MM.1S (cell line): ENCODE measurements around the gene TPSD1.

Experiments used
- DNase-seq: peaks from one replicate; pipeline ENCODE4 v3.0.0-alpha.2; 2015
- H2AFZ ChIP-seq: fragments of 300-600 bp; sonication (generic); 2 replicates; pipeline ENCODE4 v1.6.0; 2016; ENCODE audit warnings: antibody characterized with exemption, low read length
- H3F3A ChIP-seq: fragments of 300-600 bp; sonication (generic); 2 replicates; pipeline ENCODE4 v1.6.1; 2016; ENCODE audit warnings: mild to moderate bottlenecking, antibody characterized with exemption, low read length, moderate library complexity, mixed read lengths; ENCODE audit not compliant: insufficient read depth
- H3K27ac ChIP-seq: fragments of 300-600 bp; sonication (generic); 2 replicates; pipeline ENCODE4 v1.5.1; 2016; ENCODE audit warnings: mild to moderate bottlenecking, low read length
- H3K27me3 ChIP-seq: fragments of 300-600 bp; sonication (generic); replicated peaks from 2 replicates; pipeline ENCODE4 v1.6.0; 2016; ENCODE audit warnings: low read length; ENCODE audit not compliant: insufficient read depth
- H3K36me3 ChIP-seq: fragments of 300-600 bp; sonication (generic); replicated peaks from 2 replicates; pipeline ENCODE4 v1.6.1; 2016; ENCODE audit warnings: mild to moderate bottlenecking, low read length, mixed read lengths; ENCODE audit not compliant: insufficient read depth
- H3K4me1 ChIP-seq: fragments of 300-600 bp; sonication (generic); 2 replicates; pipeline ENCODE4 v1.6.1; 2016; ENCODE audit warnings: low read length, mixed read lengths
- H3K4me2 ChIP-seq: fragments of 300-600 bp; sonication (generic); 2 replicates; pipeline ENCODE4 v1.6.0; 2016; ENCODE audit warnings: low read depth, low read length
- H3K4me3 ChIP-seq: fragments of 300-600 bp; sonication (generic); 2 replicates; pipeline ENCODE4 v1.5.1; 2016; ENCODE audit warnings: low read length, mixed read lengths
- H3K79me2 ChIP-seq: fragments of 300-600 bp; sonication (generic); 2 replicates; pipeline ENCODE4 v1.6.1; 2016; ENCODE audit warnings: mixed run types, low read length, mixed read lengths
- H3K9ac ChIP-seq: fragments of 300-600 bp; sonication (generic); 2 replicates; pipeline ENCODE4 v1.6.1; 2016; ENCODE audit warnings: low read length, mixed read lengths
- H3K9me2 ChIP-seq: fragments of 300-600 bp; sonication (generic); replicated peaks from 2 replicates; pipeline ENCODE4 v1.6.1; 2016; ENCODE audit warnings: mild to moderate bottlenecking, low read length, mixed read lengths; ENCODE audit not compliant: insufficient read depth
- H3K9me3 ChIP-seq: fragments of 300-600 bp; sonication (generic); replicated peaks from 2 replicates; pipeline ENCODE4 v1.6.1; 2016; ENCODE audit warnings: mild to moderate bottlenecking, low read length, mixed read lengths; ENCODE audit not compliant: insufficient read depth
- H4K20me1 ChIP-seq: fragments of 300-600 bp; sonication (generic); 2 replicates; pipeline ENCODE4 v1.6.1; 2016; ENCODE audit warnings: mild to moderate bottlenecking, low read length, moderate library complexity, mixed read lengths; ENCODE audit not compliant: insufficient read depth
- CTCF ChIP-seq: fragments of 300-600 bp; sonication (generic); IDR thresholded peaks from 2 replicates; pipeline ENCODE4 v1.5.1; 2016; ENCODE audit warnings: antibody characterized with exemption, low read length, mixed read lengths
- EZH2 ChIP-seq: fragments of 300-600 bp; sonication (generic); optimal IDR thresholded peaks from 2 replicates; pipeline ENCODE3; 2017; ENCODE audit warnings: low read depth, mild to moderate bottlenecking, antibody characterized with exemption, low read length, mixed read lengths
- EZH2phosphoT487 ChIP-seq: fragments of 300-600 bp; sonication (generic); IDR thresholded peaks from 2 replicates; pipeline ENCODE4 v1.6.1; 2018; ENCODE audit warnings: antibody characterized with exemption, low read length

Gene TPSD1

GRCh38 chr16:1299012-1299867, 43.4 kb downstream of the TPSD1 start:
- peaks cover 12% of the 10 kb centered on the region for H3F3A ChIP-seq
- H3K4me1 ChIP-seq, result peaks cover 14% of the 10 kb centered on the region

GRCh38 chr16:1299868-1300203, 44.0 kb downstream of the TPSD1 start:
- Histone ChIP-seq H3K79me2 (no peaks in the 10 kb centered on the region), H4K20me1 (no peaks in the 10 kb centered on the region), H3K27ac (no peak overlapping the region), H3K4me2 (no peak overlapping the region), H3K9me3 (no peaks in the 10 kb centered on the region), H3K9ac (no peak overlapping the region), H3F3A (peaks cover 12% of the 10 kb centered on the region), H3K9me2 (no peaks in the 10 kb centered on the region), H3K4me3 (no peak overlapping the region), H3K36me3 (no peaks in the 10 kb centered on the region), H3K4me1 (peaks cover 15% of the 10 kb centered on the region), H3K27me3 (no peaks in the 10 kb centered on the region), H2AFZ (no peak overlapping the region)
- TF ChIP-seq EZH2phosphoT487 (no peak), CTCF (no peak), EZH2 (no peak)
- DNase-seq, result no peak

More at GRCh38 chr16:1299012-1299867, 43.4 kb downstream of the TPSD1 start:
- Histone ChIP-seq H3K9ac (no peak overlapping the region), H3K27me3 (no peaks in the 10 kb centered on the region), H3K9me2 (no peaks in the 10 kb centered on the region), H3K4me3 (no peak overlapping the region), H3K27ac (no peak overlapping the region), H3K4me2 (no peak overlapping the region), H2AFZ (no peak overlapping the region), H4K20me1 (no peaks in the 10 kb centered on the region), H3K36me3 (no peaks in the 10 kb centered on the region), H3K79me2 (no peaks in the 10 kb centered on the region), H3K9me3 (no peaks in the 10 kb centered on the region)
- TF ChIP-seq CTCF (no peak), EZH2phosphoT487 (no peak), EZH2 (no peak)
- DNase-seq, result no peak

- H3K4me1 ChIP-seq, result peaks cover 15% of the 10 kb centered on the region
- no peaks in the 10 kb centered on the region for H3K27me3 ChIP-seq
- H3F3A ChIP-seq, result peaks cover 12% of the 10 kb centered on the region
- H4K20me1 ChIP-seq, result no peaks in the 10 kb centered on the region
- H3K9me2 ChIP-seq, result no peaks in the 10 kb centered on the region
- H3K9me3 ChIP-seq, result no peaks in the 10 kb centered on the region
- peak; percentile 56 for DNase-seq
- H3K9ac ChIP-seq, result peak overlapping the region; percentile 51; the same call in 1 of the 2 replicates
- H3K79me2 ChIP-seq, result no peaks in the 10 kb centered on the region
- peak overlapping the region; percentile 65 for H3K4me2 ChIP-seq
- peak overlapping the region; percentile 47 for H3K4me3 ChIP-seq
- H3K36me3 ChIP-seq, result no peaks in the 10 kb centered on the region
- H3K27ac ChIP-seq, result no peak overlapping the region
- no peak for TF ChIP-seq EZH2
- no peak for TF ChIP-seq EZH2phosphoT487
- peak; percentile 88 for TF ChIP-seq CTCF
- peak overlapping the region; percentile 83 for H2AFZ ChIP-seq
These were observed 45.0 kb downstream of the TPSD1 start for GRCh38 chr16:1300664-1301476.
